ENCODE results near the gene SESN1.

SESN1 gene

DNA sequence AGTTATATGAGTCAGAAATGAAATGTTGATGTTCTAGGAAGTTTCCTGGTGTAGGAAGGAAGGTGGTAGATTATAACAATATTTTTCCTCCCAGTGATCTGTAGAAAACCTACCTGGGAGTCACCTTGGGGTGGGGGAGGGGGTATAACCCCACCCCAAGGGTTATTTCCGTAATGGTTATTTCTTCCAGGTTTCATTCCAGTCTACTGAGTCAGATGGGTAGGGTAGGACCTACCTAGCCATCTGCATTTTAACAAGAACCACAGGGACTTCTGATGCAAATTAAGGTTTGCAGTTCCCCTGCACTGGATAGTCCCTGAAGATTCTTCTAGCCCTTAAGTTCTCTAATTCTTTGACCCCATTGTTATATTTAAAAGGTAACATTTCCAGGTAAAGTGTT lies 157.5 kb downstream of the SESN1 start:
- TF ChIP-seq, protein P1, sequence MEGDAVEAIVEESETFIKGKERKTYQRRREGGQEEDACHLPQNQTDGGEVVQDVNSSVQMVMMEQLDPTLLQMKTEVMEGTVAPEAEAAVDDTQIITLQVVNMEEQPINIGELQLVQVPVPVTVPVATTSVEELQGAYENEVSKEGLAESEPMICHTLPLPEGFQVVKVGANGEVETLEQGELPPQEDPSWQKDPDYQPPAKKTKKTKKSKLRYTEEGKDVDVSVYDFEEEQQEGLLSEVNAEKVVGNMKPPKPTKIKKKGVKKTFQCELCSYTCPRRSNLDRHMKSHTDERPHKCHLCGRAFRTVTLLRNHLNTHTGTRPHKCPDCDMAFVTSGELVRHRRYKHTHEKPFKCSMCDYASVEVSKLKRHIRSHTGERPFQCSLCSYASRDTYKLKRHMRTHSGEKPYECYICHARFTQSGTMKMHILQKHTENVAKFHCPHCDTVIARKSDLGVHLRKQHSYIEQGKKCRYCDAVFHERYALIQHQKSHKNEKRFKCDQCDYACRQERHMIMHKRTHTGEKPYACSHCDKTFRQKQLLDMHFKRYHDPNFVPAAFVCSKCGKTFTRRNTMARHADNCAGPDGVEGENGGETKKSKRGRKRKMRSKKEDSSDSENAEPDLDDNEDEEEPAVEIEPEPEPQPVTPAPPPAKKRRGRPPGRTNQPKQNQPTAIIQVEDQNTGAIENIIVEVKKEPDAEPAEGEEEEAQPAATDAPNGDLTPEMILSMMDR (IDR thresholded peaks at IDR 0.05; ENCODE audit: insufficient read depth, low read length, missing control alignments) = no peak
- ChIA-PET POLR2A (no interaction called here), CTCF (no interaction called here)
- no peak for DNase-seq (ENCODE audit: low read depth, low spot score)
- no peak overlapping the region for H3K4me3 ChIP-seq (ENCODE audit: low read depth, low read length)
